ENCODE measurements around the gene GNA15. TPM values are rescaled to one million over a fixed set of nuclear protein-coding genes. Genes with fewer than 3 reads are reported as not detected.

The GNA15 gene
- total and polyA plus RNA-seq, 2 donors (not counting 3 experiments of a cell fraction or from before 2014, with no cell fraction given), result 0.17 TPM; not detected in 1

GRCh38 chr19:3105641-3106508 lies 30.0 kb upstream of the GNA15 start:
- TF ChIP-seq JUN (IDR thresholded peaks at IDR 0.05; ENCODE audit: borderline replicate concordance, insufficient read depth, insufficient read length, low read depth) (no peak), GATA2 (IDR thresholded peaks at IDR 0.05; ENCODE audit: insufficient read depth, insufficient read length, low read depth, low read length) (no peak), MAX (IDR thresholded peaks at IDR 0.05; ENCODE audit: insufficient read depth, insufficient read length) (no peak), FOS (IDR thresholded peaks at IDR 0.05; ENCODE audit: borderline replicate concordance, insufficient read depth, low read length) (no peak), POLR2AphosphoS5 (IDR thresholded peaks at IDR 0.05; ENCODE audit: insufficient read depth, low read depth, low read length) (no peak), CTCF (IDR thresholded peaks at IDR 0.05; ENCODE audit: extremely low read depth in 1 of 2, insufficient read depth in 1 of 2, low read depth in 1 of 2, low read length in 2 of 2) (no peak), MYC (IDR thresholded peaks at IDR 0.05; ENCODE audit: low read depth, low read length) (no peak), EZH2 (IDR thresholded peaks at IDR 0.05; ENCODE audit: borderline replicate concordance, low read depth, low read length, severe bottlenecking) (no peak)
- no peaks in the 10 kb centered on the region for H3K9me3 ChIP-seq (replicated peaks; ENCODE audit: control insufficient read depth, insufficient read depth, low read length)
- no peaks in the 10 kb centered on the region for H3K4me1 ChIP-seq (ENCODE audit: control insufficient read depth, extremely low read depth, insufficient read depth, low read length)
- H3K4me2 ChIP-seq (ENCODE audit: insufficient read depth, low read length), result no peak overlapping the region
- peaks cover 0 to 2% of the 10 kb centered on the region in 2 experiments for H3K36me3 ChIP-seq (ENCODE audit: control insufficient read depth in 2 of 2, extremely low read depth in 1 of 2, insufficient read depth in 2 of 2, low read length in 2 of 2)
- DNase-seq (ENCODE audit: low read depth, low spot score) (no peak), FAIRE-seq (no peak)
- POLR2A ChIA-PET, result no interaction called here
- H3K4me3 ChIP-seq (replicated peaks in 1 of 3; ENCODE audit: insufficient read depth in 1 of 3, low read depth in 1 of 3, low read length in 3 of 3), result no peak overlapping the region
- no peaks in the 10 kb centered on the region for H3K9me1 ChIP-seq (replicated peaks; ENCODE audit: control insufficient read depth, extremely low read depth, insufficient read depth, low read length)
- dilution Hi-C loops (cut with MboI; ENCODE audit: extremely low pct_ligation_motif_present, low sequenced_read_pairs), result no loop called here
- no peak overlapping the region for H3K27ac ChIP-seq (ENCODE audit: insufficient read depth, low read depth, low read length)
- CTCF ChIA-PET, result interaction anchor here (1.4 to 6.5 kb wide), 6 partner anchors 16 to 154 kb away, joined by 3 to 200 read pairs (median 54); no protein-coding TSS in a partner anchor
- BruUV-seq (replicated peaks), result no TSS peak
- no peaks in the 10 kb centered on the region for H3K27me3 ChIP-seq (ENCODE audit: control insufficient read depth in 2 of 2, insufficient read depth in 2 of 2, low read length in 2 of 2)
- no peaks in the 10 kb centered on the region for H4K20me1 ChIP-seq (replicated peaks; ENCODE audit: control insufficient read depth, extremely low read depth, insufficient read depth, low read length)
- no peak overlapping the region for H2AFZ ChIP-seq (ENCODE audit: low read depth, low read length)
- peaks cover 89% of the 10 kb centered on the region for H3K79me2 ChIP-seq (ENCODE audit: control insufficient read depth, insufficient read depth, low read length)
- intact Hi-C loops (cut with micrococcal nuclease), result no loop called here
- H3K9ac ChIP-seq (replicated peaks; ENCODE audit: extremely low read depth, insufficient read depth, low read length), result no peak overlapping the region

Data from endothelial cell of umbilical vein (primary cell).